Activated naive CD4-positive, alpha-beta T cell treated with anti-CD3 and anti-CD28 coated beads, Interleukin-2, amount 10 ng/mL, durations not matched to agents 7 days and 5 days (primary cell): ENCODE data around the gene NAT8L.

ENCODE experiments used
- CTCF ChIA-PET: fragments of 350-600 bp; sonication (Branson Sonifier 250); formaldehyde crosslinking; loops from one replicate; lab custom pipeline; 2021; ENCODE audit warnings: antibody characterized with exemption; lab: Charles Lee
- DNase-seq: peaks from one replicate; pipeline ENCODE4 v3.0.0-alpha.2; 2020
- H3K27ac Mint-ChIP-seq: one replicate; pipeline ENCODE4 v1.8.0; 2021; ENCODE audit warnings: mild to moderate bottlenecking, moderate library complexity, mixed read lengths
- H3K27me3 Mint-ChIP-seq: one replicate; pipeline ENCODE4 v1.8.0; 2021; ENCODE audit warnings: mild to moderate bottlenecking, mixed read lengths
- H3K36me3 Mint-ChIP-seq: one replicate; pipeline ENCODE4 v1.8.0; 2021; ENCODE audit warnings: mixed read lengths
- H3K4me1 Mint-ChIP-seq: one replicate; pipeline ENCODE4 v1.8.0; 2021; ENCODE audit warnings: mixed read lengths
- H3K4me3 Mint-ChIP-seq: one replicate; pipeline ENCODE4 v1.8.0; 2021; ENCODE audit warnings: mild to moderate bottlenecking, moderate library complexity, mixed read lengths
- H3K9me3 Mint-ChIP-seq: one replicate; pipeline ENCODE4 v1.8.0; 2021; ENCODE audit warnings: mixed read lengths

The NAT8L gene

DNA sequence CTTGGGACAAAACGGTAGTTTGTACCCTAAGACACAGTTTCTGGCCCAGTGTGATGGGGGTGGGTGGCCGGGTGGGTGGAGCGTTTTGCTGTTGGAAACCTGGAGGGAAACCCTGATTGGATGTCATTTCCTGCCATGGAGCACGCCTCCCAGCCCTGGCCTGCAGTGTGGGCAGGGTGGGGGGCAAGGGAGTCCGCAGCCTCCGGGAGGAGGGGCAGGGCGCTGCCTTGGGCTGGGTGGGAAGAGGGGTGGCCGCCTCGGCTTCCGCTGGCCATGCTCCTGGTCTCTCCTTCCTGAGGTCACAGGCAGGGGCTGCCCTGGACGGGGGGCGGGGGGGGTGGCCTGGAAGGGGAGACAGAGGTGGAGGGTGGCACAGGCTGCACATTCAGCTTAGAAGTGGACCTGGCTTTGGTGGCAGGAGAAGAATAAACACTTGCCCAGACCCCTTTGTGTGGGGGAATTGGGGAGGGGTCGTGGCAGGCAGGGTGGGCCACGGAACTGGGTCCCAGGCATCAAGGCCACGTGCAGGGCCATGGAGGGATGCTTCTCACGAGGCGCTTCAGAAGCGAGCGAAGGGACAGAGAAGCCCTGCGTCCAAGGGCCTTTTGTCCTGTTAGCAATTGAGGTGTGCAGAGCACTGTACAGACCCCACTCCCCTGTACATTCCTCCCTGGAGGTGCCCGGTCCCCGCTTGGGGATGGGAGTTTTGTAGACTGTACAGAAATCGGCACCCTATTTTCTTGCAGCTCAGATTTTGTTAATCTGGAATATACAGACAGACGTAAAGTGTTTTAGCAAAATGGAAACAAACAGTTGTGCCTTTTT, 6.2 kb downstream of the NAT8L start:
- H3K9me3 Mint-ChIP-seq, result peaks cover 1% of the 10 kb centered on the region
- H3K36me3 Mint-ChIP-seq, result no peaks in the 10 kb centered on the region
- CTCF ChIA-PET, result no interaction called here
- H3K4me3 Mint-ChIP-seq, result no peak overlapping the region
- H3K27me3 Mint-ChIP-seq, result peaks cover 22% of the 10 kb centered on the region
- H3K27ac Mint-ChIP-seq, result no peak overlapping the region
- DNase-seq, result peak; percentile 6
- no peaks in the 10 kb centered on the region for H3K4me1 Mint-ChIP-seq

DNA sequence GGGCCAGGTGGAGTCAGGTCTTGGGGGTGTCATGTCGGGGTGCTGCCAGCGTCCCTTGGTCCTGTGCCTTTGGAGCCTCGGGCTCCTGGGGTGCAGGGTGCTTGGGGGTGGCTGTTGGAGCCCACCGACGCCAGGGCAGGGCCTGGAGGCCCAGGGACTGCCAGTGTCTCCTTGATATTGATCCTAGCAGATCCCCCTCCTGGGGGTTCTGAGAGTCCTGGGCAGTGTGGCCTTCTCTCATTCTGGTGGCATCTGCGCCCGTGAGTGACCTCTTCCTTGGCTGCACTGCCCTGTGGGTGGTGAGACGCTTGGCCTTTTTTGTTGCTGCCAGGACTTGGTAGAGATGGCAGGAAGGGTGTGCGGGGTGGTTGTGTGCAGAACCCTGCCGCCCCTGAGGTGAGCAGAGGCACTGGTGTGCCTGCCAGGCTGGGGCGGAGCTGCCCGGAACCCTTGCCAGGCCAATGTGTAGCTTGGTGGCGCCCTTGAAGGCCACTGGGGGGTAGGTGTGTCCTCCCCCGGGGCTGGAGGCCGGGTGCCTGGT, 7.0 kb downstream of the NAT8L start:
- Mint-ChIP-seq H3K4me3 (no peak overlapping the region), H3K9me3 (peaks cover 1% of the 10 kb centered on the region), H3K4me1 (no peaks in the 10 kb centered on the region), H3K27me3 (peaks cover 14% of the 10 kb centered on the region), H3K27ac (no peak overlapping the region), H3K36me3 (no peaks in the 10 kb centered on the region)
- CTCF ChIA-PET, result no interaction called here
- peak; percentile 18 for DNase-seq

DNA sequence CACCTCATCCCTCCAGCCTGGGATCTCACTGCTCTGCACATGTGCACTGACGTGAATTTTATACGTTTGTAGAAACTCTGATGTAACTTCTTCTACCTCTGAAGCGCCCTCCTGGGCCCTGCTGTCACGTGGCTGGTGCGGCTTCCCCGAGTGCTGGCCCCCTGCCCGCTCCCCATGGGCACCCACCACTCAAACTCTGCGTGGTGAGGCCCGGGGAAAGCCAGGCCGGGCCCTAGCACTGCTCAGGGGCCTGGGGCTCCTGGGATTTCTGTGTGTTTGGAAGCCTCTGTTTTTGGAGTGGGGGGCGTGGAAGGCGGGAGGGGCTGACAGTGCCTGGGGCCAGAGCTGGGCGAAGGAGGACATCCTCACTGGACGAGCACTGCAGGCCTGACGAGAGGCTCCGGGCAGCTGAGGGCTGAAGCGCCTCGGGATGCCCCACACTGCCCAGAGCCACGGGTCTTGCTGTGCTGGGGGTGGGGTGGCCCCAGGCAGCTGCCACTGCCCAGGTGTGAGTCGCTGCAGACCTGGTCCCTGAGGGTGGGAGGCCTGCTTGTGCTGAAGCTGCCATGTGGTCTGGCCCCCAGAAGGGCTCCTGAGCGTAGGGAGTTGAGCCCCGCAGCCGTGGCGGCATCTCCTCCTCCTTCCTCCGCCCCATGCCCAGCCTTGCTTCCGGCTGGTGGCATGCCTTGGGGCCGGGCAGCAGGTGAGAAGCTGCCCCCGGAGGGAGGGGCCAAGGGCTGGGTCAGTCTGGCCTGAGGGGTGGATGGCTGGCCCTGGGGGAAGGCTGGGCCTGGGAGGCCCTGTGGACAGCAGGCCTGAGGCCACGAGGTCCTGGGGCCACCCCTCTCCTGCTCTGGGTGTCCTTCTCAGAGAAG, 7.7 kb downstream of the NAT8L start:
- Mint-ChIP-seq H3K9me3 (peaks cover 1% of the 10 kb centered on the region), H3K4me1 (no peaks in the 10 kb centered on the region), H3K27me3 (peaks cover 7% of the 10 kb centered on the region), H3K36me3 (no peaks in the 10 kb centered on the region), H3K27ac (no peak overlapping the region), H3K4me3 (no peak overlapping the region)
- CTCF ChIA-PET, result no interaction called here
- no peak for DNase-seq

DNA sequence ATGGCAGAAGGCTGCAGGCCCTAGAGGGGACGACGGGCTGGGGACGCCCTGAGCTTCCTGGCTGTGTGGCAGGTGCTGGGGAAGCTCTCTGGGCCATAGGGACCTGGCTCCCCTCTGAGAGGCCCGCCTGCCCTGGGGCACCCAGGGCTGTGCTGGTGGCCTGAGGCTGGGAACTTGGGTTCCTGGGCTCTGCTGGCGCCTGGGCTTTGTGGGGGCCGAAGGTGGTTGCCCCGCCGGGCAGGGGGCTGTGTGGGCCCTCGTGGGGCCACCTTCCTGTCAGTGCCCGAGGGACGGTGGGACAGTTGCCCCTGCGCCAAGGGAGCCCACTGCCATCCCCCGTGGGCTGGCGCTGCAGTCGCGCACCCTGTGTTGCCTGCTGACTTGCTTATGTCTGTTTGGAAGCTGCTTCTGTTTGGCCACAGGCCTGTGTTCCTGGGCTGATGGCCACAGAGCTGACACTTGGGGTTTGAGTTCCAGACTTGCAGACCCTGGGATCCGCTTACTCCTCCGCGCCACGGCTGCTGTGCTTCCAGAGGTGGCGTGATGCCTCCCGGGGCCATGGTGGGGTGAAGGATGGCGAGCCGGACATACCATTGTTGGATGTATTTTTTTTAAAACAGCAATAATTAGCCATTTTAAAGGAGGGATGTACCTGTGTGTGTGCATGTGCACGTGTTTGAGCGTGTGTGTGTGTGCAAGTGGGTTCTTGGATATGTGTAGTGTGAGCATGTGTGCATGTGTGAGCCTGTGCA, 8.5 kb downstream of the NAT8L start:
- CTCF ChIA-PET, result no interaction called here
- Mint-ChIP-seq H3K36me3 (no peaks in the 10 kb centered on the region), H3K27ac (no peak overlapping the region), H3K9me3 (peaks cover 1% of the 10 kb centered on the region), H3K27me3 (no peaks in the 10 kb centered on the region), H3K4me1 (no peaks in the 10 kb centered on the region), H3K4me3 (no peak overlapping the region)
- DNase-seq, result no peak

DNA sequence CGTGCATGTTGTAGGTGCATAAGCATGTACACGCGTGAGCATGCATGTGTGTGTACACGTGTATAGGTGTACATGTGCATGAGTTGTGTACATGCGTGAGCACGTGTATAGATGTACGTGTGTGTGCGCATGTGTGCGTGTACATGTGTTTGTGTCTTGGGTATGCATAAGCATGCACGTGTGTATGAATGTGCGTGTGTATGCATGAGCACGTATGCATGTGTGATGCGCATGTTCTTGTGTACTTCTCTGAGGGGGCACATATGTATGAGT, 9.0 kb downstream of the NAT8L start:
- Mint-ChIP-seq H3K27ac (no peak overlapping the region), H3K36me3 (no peaks in the 10 kb centered on the region), H3K4me1 (no peaks in the 10 kb centered on the region), H3K9me3 (peaks cover 1% of the 10 kb centered on the region), H3K4me3 (no peak overlapping the region), H3K27me3 (no peaks in the 10 kb centered on the region)
- no peak for DNase-seq
- CTCF ChIA-PET, result no interaction called here

DNA sequence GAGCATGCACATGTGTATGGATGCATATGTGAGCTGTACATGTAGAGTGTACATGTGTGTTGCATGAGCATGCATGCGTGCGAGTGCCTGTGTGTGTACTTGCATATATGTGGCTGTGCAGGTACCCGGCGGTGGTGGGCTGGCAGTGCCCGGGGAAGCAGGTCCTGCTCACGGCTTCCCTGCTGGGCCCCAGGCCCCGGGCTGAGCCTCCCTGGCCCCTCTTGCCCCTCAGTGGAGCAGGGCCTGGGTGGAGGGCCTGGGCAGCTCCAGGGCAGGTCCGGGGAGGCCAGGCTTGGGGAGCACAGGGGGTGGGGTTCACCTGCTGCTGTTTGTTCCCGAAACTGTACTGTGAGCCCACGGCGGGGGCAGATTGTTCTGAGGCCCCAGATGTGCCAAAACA, 9.4 kb downstream of the NAT8L start:
- Mint-ChIP-seq H3K27me3 (no peaks in the 10 kb centered on the region), H3K4me1 (no peaks in the 10 kb centered on the region), H3K9me3 (peaks cover 1% of the 10 kb centered on the region), H3K36me3 (no peaks in the 10 kb centered on the region), H3K4me3 (no peak overlapping the region), H3K27ac (no peak overlapping the region)
- DNase-seq, result no peak
- CTCF ChIA-PET, result no interaction called here

DNA sequence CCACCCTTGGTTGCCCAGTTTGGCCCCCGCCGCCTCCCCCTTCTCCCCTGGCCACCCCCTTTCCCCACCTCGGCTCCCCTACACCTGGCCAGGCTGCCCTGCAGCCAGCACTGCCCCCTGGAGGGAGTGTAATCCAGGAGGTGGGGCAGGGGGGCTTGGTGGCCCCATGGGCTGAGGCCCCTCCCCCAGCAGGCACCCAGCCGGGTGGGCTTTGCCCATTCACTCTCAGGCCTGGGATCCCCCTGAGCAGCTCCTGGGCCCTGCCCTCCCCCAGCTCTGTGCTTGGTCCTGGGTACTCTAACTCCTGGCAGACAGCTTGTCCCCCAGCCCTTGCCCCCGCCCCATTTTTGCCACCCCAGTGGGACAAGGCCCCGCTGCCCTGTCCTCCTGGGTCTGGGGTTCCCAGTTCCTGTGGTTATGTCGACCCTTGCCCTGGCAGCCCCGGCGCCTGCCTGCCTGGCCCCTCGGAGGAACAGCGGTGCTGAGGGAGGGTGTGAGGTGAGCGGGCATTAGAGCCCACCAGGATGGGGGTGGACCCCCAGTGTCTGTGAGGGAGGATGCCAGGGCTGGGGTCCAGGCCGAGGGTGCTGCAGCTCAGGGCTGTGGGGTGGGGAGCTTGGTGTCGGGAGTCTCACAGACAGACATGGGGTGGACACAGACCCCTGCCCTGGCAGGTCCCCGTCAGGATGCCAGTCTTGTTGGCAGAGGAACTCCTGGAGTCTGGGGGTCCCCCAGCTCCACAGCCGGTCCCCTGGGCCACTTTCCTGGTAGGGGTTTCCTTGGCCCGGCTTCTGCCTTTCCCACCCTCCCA, 10.2 kb downstream of the NAT8L start:
- H3K27ac Mint-ChIP-seq, result no peak overlapping the region
- no peaks in the 10 kb centered on the region for H3K36me3 Mint-ChIP-seq
- H3K27me3 Mint-ChIP-seq, result no peaks in the 10 kb centered on the region
- no peaks in the 10 kb centered on the region for H3K4me1 Mint-ChIP-seq
- CTCF ChIA-PET, result no interaction called here
- H3K9me3 Mint-ChIP-seq, result peaks cover 1% of the 10 kb centered on the region
- H3K4me3 Mint-ChIP-seq, result no peak overlapping the region
- DNase-seq, result peak; percentile 14

DNA sequence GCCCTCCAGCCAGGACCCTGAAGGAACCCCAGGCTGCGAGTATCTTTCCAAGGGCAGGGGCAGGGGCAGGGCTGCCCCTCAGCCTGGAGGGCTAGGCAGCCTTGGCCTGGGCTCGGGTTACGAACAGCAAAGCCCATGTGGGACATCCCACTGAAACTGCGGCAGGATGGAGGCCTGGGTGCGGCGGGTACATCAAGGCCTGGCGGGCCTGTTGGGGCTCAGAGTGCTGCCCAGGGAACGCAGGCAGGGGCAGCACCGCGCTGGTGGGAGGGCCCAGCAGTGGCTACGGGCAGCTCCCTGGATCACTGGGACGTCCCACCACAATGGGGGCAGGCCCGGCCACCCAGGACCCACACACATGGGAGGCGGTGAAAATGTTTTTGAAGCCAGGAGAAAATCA, 10.9 kb downstream of the NAT8L start:
- no peaks in the 10 kb centered on the region for H3K27me3 Mint-ChIP-seq
- H3K4me3 Mint-ChIP-seq, result no peak overlapping the region
- CTCF ChIA-PET, result no interaction called here
- H3K4me1 Mint-ChIP-seq, result no peaks in the 10 kb centered on the region
- no peak for DNase-seq
- H3K27ac Mint-ChIP-seq, result no peak overlapping the region
- H3K9me3 Mint-ChIP-seq, result peaks cover 1% of the 10 kb centered on the region
- no peaks in the 10 kb centered on the region for H3K36me3 Mint-ChIP-seq

DNA sequence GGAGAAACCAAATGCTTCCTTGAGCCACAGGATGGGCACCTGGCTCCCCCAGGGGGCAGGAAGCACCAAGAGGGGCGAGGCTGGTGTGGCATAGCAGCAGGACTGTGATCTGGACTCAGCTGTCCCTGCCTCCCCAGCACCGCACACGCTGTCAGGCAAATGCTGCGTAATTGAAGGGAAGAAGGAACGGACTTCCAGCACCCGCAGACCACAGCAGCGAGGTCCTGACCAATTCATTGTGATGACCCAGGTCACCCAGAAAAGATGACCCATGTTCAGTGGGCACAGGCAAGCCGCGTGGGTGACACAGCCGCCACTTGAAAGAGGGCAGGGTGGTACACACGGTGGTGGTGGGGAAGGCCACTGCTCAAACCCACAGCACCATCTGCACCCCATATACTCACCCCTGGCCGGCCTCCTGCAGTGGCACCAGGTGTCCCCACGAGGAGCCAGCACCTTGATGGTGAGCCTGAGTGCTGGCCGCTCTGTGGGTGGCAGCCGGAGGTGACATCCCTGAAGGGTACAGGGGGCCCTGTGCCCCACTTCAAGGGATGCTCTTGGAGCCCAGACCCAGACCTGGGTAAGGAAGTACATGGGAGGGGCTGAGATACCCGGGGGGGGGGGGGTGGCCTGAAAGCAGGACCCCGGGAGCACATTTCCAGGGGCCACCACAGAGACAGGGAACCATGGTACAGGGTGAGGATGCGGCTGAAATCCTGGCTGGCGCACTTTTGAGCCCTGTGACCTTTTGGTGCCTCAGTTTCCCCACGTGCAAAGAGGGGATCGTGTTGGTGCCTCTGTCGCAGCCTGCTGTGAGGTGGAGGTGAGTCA, 11.5 kb downstream of the NAT8L start:
- no peak for DNase-seq
- Mint-ChIP-seq H3K27ac (no peak overlapping the region), H3K9me3 (peaks cover 1% of the 10 kb centered on the region), H3K36me3 (no peaks in the 10 kb centered on the region), H3K27me3 (no peaks in the 10 kb centered on the region), H3K4me1 (no peaks in the 10 kb centered on the region), H3K4me3 (no peak overlapping the region)
- CTCF ChIA-PET, result no interaction called here

DNA sequence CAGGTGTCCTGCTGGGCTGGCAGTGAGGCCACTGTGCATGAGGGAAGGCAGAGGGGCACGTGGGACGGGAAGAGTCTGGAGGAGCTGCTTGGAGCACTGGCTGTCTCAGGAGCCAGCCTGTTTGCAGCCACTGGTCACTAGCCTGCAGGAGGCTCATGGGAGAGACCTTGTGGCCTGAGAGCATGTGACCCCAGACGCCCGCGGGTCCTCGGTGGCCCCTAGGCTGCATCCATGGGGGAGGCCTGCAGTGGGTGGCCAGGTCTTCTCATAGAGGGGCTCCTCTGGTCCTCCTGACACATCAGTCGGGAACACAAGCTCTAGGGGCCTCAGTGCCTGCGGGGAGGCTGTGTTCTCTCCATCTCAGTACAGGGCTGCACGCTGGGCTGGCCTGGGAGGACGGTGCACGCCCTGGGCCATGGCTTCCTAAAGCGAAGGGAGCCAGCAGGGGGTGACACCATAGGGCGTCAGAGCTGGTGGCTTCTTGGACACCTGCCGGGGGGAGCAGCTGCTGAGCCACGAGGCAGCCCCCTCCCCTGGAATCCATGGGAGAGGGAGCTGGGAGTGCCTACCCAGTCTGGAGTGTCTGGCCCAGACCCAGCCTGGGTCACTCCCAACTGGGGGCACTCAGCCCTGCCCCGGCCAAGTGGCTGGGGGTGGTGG, 12.3 kb downstream of the NAT8L start:
- H3K27me3 Mint-ChIP-seq, result no peaks in the 10 kb centered on the region
- no peaks in the 10 kb centered on the region for H3K4me1 Mint-ChIP-seq
- no peak overlapping the region for H3K4me3 Mint-ChIP-seq
- CTCF ChIA-PET, result no interaction called here
- H3K27ac Mint-ChIP-seq, result no peak overlapping the region
- no peaks in the 10 kb centered on the region for H3K36me3 Mint-ChIP-seq
- no peak for DNase-seq
- H3K9me3 Mint-ChIP-seq, result peaks cover 1% of the 10 kb centered on the region

DNA sequence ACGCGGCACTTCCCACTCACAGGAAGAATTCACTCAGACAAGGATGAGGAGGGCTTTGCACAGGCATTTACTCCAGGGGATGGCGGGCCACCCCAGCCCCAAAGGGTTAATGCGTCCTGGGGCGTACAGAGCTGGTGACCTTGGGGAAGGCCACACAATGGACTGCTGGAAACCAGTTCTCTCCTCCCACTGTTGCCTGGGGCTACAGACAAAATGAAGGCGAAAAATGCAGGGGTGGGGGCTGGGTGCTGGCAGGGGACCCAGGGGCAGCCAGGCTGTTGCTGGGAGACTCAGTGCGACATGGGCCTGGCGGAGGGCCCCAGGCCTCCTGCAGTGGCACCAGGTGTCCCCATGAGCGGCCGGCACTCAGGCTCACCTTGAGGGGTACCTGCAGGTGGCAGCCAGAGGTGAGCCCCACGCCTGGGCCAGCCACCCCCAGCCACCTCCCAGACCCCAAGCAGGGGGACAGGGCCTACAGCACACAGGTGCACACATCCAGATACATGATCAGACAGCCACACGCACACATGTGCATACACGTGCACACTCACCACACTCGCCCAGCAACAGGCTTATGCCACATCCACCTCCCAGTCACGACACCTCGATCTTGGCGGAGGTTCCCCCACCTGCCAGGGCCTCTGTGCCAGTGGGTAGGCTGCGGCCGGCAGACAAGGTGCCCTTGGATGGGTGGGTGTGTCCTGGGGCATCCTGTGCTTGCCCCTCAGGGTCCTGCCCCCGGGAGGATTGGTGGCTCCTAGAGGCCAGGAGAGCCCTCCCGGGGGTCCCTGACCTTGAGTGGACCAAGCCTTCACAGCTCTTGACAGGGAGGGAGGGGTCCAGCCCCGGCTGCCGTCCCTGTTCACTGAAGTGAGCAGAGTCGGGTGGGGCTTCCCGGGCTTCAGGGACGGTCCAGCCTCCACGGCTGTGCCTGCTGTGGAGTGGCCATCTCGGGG, 13.1 kb downstream of the NAT8L start:
- H3K36me3 Mint-ChIP-seq, result no peaks in the 10 kb centered on the region
- no peak overlapping the region for H3K27ac Mint-ChIP-seq

More for the DNA sequence above, 13.1 kb downstream of the NAT8L start:
- DNase-seq, result no peak
- H3K4me3 Mint-ChIP-seq, result no peak overlapping the region
- CTCF ChIA-PET, result no interaction called here
- peaks cover 1% of the 10 kb centered on the region for H3K9me3 Mint-ChIP-seq
- no peaks in the 10 kb centered on the region for H3K27me3 Mint-ChIP-seq
- no peaks in the 10 kb centered on the region for H3K4me1 Mint-ChIP-seq
